Endothelial cell of umbilical vein (primary cell): ENCODE data around the gene TMEM9B. TPM values are rescaled to one million over a fixed set of nuclear protein-coding genes. Genes with fewer than 3 reads are reported as not detected.

Source experiments
- BruUV-seq: library from RNA; stranded (reverse); fragments of 400-500 nt; replicated peaks from 2 replicates; lab custom pipeline; 2021; lab: Mats Ljungman, UMichigan
- CTCF ChIA-PET: fragments of 300-600, 350-600 bp; sonication (Branson Sonifier 250); formaldehyde crosslinking; loops from one replicate; lab custom pipeline; 2021; ENCODE audit warnings: antibody characterized with exemption, inconsistent platforms; lab: Charles Lee
- POLR2A ChIA-PET: fragments of 300-600, 350-600 bp; sonication (Branson Sonifier 250); formaldehyde crosslinking; loops from one replicate; lab custom pipeline; 2021; ENCODE audit warnings: antibody characterized with exemption, inconsistent platforms; lab: Charles Lee
- DNase-seq: peaks from one replicate; pipeline ENCODE4 v3.0.0-alpha.2; 2011; ENCODE audit warnings: low read depth, low spot score
- FAIRE-seq: peaks from 2 replicates; lab custom pipeline; 2011; peaks lifted over from hg19 to GRCh38; lab: Jason Lieb, UNC
- H2AFZ ChIP-seq: 2 replicates; pipeline ENCODE4 v1.6.0; 2012; ENCODE audit warnings: low read depth, low read length, control low read depth, inconsistent platforms
- H3K27ac ChIP-seq: 2 replicates; pipeline ENCODE4 v1.5.1; 2011; ENCODE audit warnings: low read depth, mild to moderate bottlenecking, control low read depth, low read length, moderate library complexity; ENCODE audit not compliant: insufficient read depth
- H3K27me3 ChIP-seq, 2 experiments: 2 replicates each; pipeline versions ENCODE4 v1.6.0 to v1.6.1; 2011; ENCODE audit warnings: low read length in 2 of 2, mixed read lengths in 1 of 2; ENCODE audit not compliant: control insufficient read depth in 2 of 2, insufficient read depth in 2 of 2
- H3K36me3 ChIP-seq, 2 experiments: 2 replicates in 1 of 2; 3 replicates in 1 of 2; pipeline ENCODE4 v1.5.1; 2011; ENCODE audit warnings: low read length in 2 of 2, mild to moderate bottlenecking in 1 of 2, moderate library complexity in 1 of 2; ENCODE audit not compliant: control insufficient read depth in 2 of 2, insufficient read depth in 2 of 2; ENCODE audit errors: extremely low read depth in 1 of 2
- H3K4me1 ChIP-seq: 3 replicates; pipeline ENCODE4 v1.5.1; 2011; ENCODE audit warnings: mild to moderate bottlenecking, low read length; ENCODE audit not compliant: control insufficient read depth, insufficient read depth; ENCODE audit errors: extremely low read depth
- H3K4me2 ChIP-seq: 2 replicates; pipeline ENCODE4 v1.6.1; 2011; ENCODE audit warnings: low read length, control low read depth, mixed read lengths; ENCODE audit not compliant: insufficient read depth
- H3K4me3 ChIP-seq, 3 experiments: fragments of 200-600 bp in 1 of 3; sonication (generic), shearing (Covaris generic) in 1 of 3; replicated peaks in 1 of 3; 2 replicates each; pipeline ENCODE4 v1.5.1; 2011 to 2016; ENCODE audit warnings: control low read depth in 3 of 3, low read length in 3 of 3, mild to moderate bottlenecking in 2 of 3, inconsistent platforms in 1 of 3, low read depth in 1 of 3, moderate library complexity in 1 of 3; ENCODE audit not compliant: insufficient read depth in 1 of 3
- H3K79me2 ChIP-seq: 2 replicates; pipeline ENCODE4 v1.6.0; 2012; ENCODE audit warnings: low read length, inconsistent platforms; ENCODE audit not compliant: control insufficient read depth, insufficient read depth
- H3K9ac ChIP-seq: replicated peaks from 2 replicates; pipeline ENCODE3; 2011; ENCODE audit warnings: low read length, control low read depth; ENCODE audit not compliant: insufficient read depth; ENCODE audit errors: extremely low read depth
- H3K9me1 ChIP-seq: replicated peaks from 3 replicates; pipeline ENCODE4 v1.6.0; 2011; ENCODE audit warnings: mild to moderate bottlenecking, low read length; ENCODE audit not compliant: control insufficient read depth, insufficient read depth; ENCODE audit errors: extremely low read depth
- H3K9me3 ChIP-seq: replicated peaks from 2 replicates; pipeline ENCODE4 v1.5.1; 2012; ENCODE audit warnings: low read length, inconsistent platforms; ENCODE audit not compliant: control insufficient read depth, insufficient read depth
- H4K20me1 ChIP-seq: replicated peaks from 2 replicates; pipeline ENCODE3; 2011; ENCODE audit warnings: mild to moderate bottlenecking, low read length; ENCODE audit not compliant: control insufficient read depth, insufficient read depth; ENCODE audit errors: extremely low read depth
- CTCF ChIP-seq, 2 donors: IDR thresholded peaks; 1 replicate in 1 of 2; 2 replicates in 1 of 2; pipeline ENCODE4 v1.5.1; 2011; ENCODE audit warnings: low read length in 2 of 2, mild to moderate bottlenecking in 2 of 2, moderate library complexity in 2 of 2, control low read depth in 1 of 2, inconsistent platforms in 1 of 2, low read depth in 1 of 2; ENCODE audit not compliant: insufficient read depth in 1 of 2; ENCODE audit errors: extremely low read depth in 1 of 2
- EZH2 ChIP-seq: IDR thresholded peaks from 2 replicates; pipeline ENCODE4 v1.6.1; 2012; ENCODE audit warnings: borderline replicate concordance, low read depth, mild to moderate bottlenecking, moderate library complexity, low read length, inconsistent platforms; ENCODE audit not compliant: severe bottlenecking
- FOS ChIP-seq: IDR thresholded peaks from 2 replicates; pipeline ENCODE4 v1.6.1; 2011; ENCODE audit warnings: mild to moderate bottlenecking, low read length, moderate library complexity, borderline replicate concordance; ENCODE audit not compliant: insufficient read depth
- GATA2 ChIP-seq: IDR thresholded peaks from 2 replicates; pipeline ENCODE4 v1.7.0; 2011; ENCODE audit warnings: low read depth, mild to moderate bottlenecking, moderate library complexity, mixed read lengths, low read length; ENCODE audit not compliant: insufficient read length, insufficient read depth
- JUN ChIP-seq: IDR thresholded peaks from 2 replicates; pipeline ENCODE4 v1.6.1; 2011; ENCODE audit warnings: borderline replicate concordance, low read depth; ENCODE audit not compliant: insufficient read length, insufficient read depth
- MAX ChIP-seq: IDR thresholded peaks from 2 replicates; pipeline ENCODE4 v1.6.1; 2011; ENCODE audit not compliant: insufficient read depth, insufficient read length
- MYC ChIP-seq: IDR thresholded peaks from one replicate; pipeline ENCODE4 v1.6.1; 2011; ENCODE audit warnings: mild to moderate bottlenecking, low read depth, low read length
- POLR2A ChIP-seq: IDR thresholded peaks from 2 replicates; pipeline ENCODE4 v1.6.1; 2012; ENCODE audit warnings: low read depth, mild to moderate bottlenecking, control low read depth, low read length
- POLR2AphosphoS5 ChIP-seq: IDR thresholded peaks from 2 replicates; pipeline ENCODE4 v1.6.1; 2012; ENCODE audit warnings: low read depth, mild to moderate bottlenecking, control low read depth, low read length, moderate library complexity; ENCODE audit not compliant: insufficient read depth
- dilution Hi-C: fragments of 300-500 bp; cut with MboI; formaldehyde crosslinking; loops from one replicate; pipeline ENCODE4 v1.15.0; 2019; ENCODE audit warnings: low sequenced_read_pairs; ENCODE audit not compliant: extremely low pct_ligation_motif_present
- intact Hi-C: fragments of 100-400 bp; cut with micrococcal nuclease; formaldehyde crosslinking; loops from one replicate; pipeline ENCODE4 v1.10.0; 2022
- polyA plus RNA-seq, 4 experiments: library from polyadenylated mRNA; depleted of rRNA in 3 of 4; stranded (reverse) in 3 of 4; unstranded in 1 of 4; fragments of >200 nt; gene quantifications; 2 replicates each; pipeline versions ENCODE4 v1.2.1 to v1.2.3, GENCODE V29; 2011 to 2012; ENCODE audit warnings: missing spikeins in 1 of 4
- total RNA-seq: library from RNA; stranded (reverse); gene quantifications from 2 replicates; pipeline ENCODE4 v1.2.3, GENCODE V29; 2021

TMEM9B gene
- total and polyA plus RNA-seq, 2 donors (not counting 3 experiments of a cell fraction or from before 2014, with no cell fraction given) = 28.2 to 30.2 TPM

GRCh38 chr11:8962841-8963240 lies 1.4 kb downstream of the TMEM9B start:
- no peak overlapping the region for H3K27ac ChIP-seq
- ChIA-PET CTCF (interaction anchor here (1.4 to 2.7 kb wide), 3 partner anchors 17 to 175 kb away, joined by 4 to 25 read pairs (median 7); no protein-coding TSS in a partner anchor), POLR2A (no interaction called here)
- no peaks in the 10 kb centered on the region for H3K9me3 ChIP-seq
- no TSS peak for BruUV-seq
- no peak for TF ChIP-seq CTCF (IDR thresholded peaks at IDR 0.05; ENCODE audit: extremely low read depth in 1 of 2, insufficient read depth in 1 of 2, low read depth in 1 of 2, low read length in 2 of 2)
- TF ChIP-seq JUN = no peak
- TF ChIP-seq POLR2A = no peak
- TF ChIP-seq MAX = no peak
- peaks cover 15% of the 10 kb centered on the region for H3K4me1 ChIP-seq
- H3K4me3 ChIP-seq = no peak overlapping the region
- H3K27me3 ChIP-seq = no peaks in the 10 kb centered on the region
- intact Hi-C loops (no loop called here), dilution Hi-C loops (no loop called here)
- no peak for DNase-seq
- H3K9ac ChIP-seq = no peak overlapping the region
- H3K4me2 ChIP-seq = peak overlapping the region; percentile 94
- H3K9me1 ChIP-seq = no peaks in the 10 kb centered on the region
- no peaks in the 10 kb centered on the region for H3K36me3 ChIP-seq
- H4K20me1 ChIP-seq = no peaks in the 10 kb centered on the region
- peaks cover 27% of the 10 kb centered on the region for H3K79me2 ChIP-seq
- FAIRE-seq = no peak
- no peak overlapping the region for H2AFZ ChIP-seq

- peaks cover 15% of the 10 kb centered on the region for H3K4me1 ChIP-seq
- peaks cover 0 to 2% of the 10 kb centered on the region in 2 experiments for H3K36me3 ChIP-seq
- dilution Hi-C loops (no loop called here), intact Hi-C loops (no loop called here)
- no peaks in the 10 kb centered on the region for H3K9me3 ChIP-seq
- no peaks in the 10 kb centered on the region for H3K27me3 ChIP-seq
- no TSS peak for BruUV-seq
- H3K4me3 ChIP-seq = no peak overlapping the region
- no peak overlapping the region for H3K9ac ChIP-seq
- H3K27ac ChIP-seq = no peak overlapping the region
- ChIA-PET CTCF (interaction anchor here (1.2 to 3.5 kb wide), 4 partner anchors 12 to 176 kb away, joined by 3 to 140 read pairs (median 13); partner anchors contain the start of gene C11orf16), POLR2A (no interaction called here)
- TF ChIP-seq POLR2A (no peak), MAX (no peak), GATA2 (no peak), MYC (no peak), EZH2 (no peak), JUN (no peak), CTCF (IDR thresholded peaks at IDR 0.05; ENCODE audit: extremely low read depth in 1 of 2, insufficient read depth in 1 of 2, low read depth in 1 of 2, low read length in 2 of 2) (no peak), FOS (no peak), POLR2AphosphoS5 (no peak)
- H3K4me2 ChIP-seq = no peak overlapping the region
- no peaks in the 10 kb centered on the region for H4K20me1 ChIP-seq
- H2AFZ ChIP-seq = no peak overlapping the region
- FAIRE-seq (no peak), DNase-seq (no peak)
- peaks cover 27% of the 10 kb centered on the region for H3K79me2 ChIP-seq
- H3K9me1 ChIP-seq = no peaks in the 10 kb centered on the region
These were observed 2.8 kb downstream of the TMEM9B start for GRCh38 chr11:8961401-8961800.
